Panc1 (cell line): ENCODE data around the gene HSPBAP1.

Experiments
- POLR2AphosphoS5 ChIP-seq: IDR thresholded peaks from 2 replicates; pipeline ENCODE4 v1.6.1; 2012; ENCODE audit warnings: mild to moderate bottlenecking, low read depth, low read length, moderate library complexity
- SIN3A ChIP-seq: IDR thresholded peaks from 2 replicates; pipeline ENCODE4 v1.6.1; 2012; ENCODE audit warnings: low read depth, mild to moderate bottlenecking, low read length, moderate library complexity, borderline replicate concordance; ENCODE audit not compliant: insufficient read depth
- TCF7L2 ChIP-seq: IDR thresholded peaks from 2 replicates; pipeline ENCODE4 v1.6.1; 2011; ENCODE audit warnings: mild to moderate bottlenecking, low read depth, low read length, inconsistent platforms
- TF ChIP-seq, protein P1 (sequence below): fragments of 450-650 bp; IDR thresholded peaks from 2 replicates; pipeline ENCODE4 v1.5.1; 2017; ENCODE audit warnings: mild to moderate bottlenecking
- TF ChIP-seq, protein P2 (sequence below), 2 experiments: IDR thresholded peaks; 2 replicates each; pipeline ENCODE4 v1.6.1; 2011 to 2012; ENCODE audit warnings: low read depth in 2 of 2, control low read depth in 1 of 2, low read length in 1 of 2, mild to moderate bottlenecking in 1 of 2, moderate library complexity in 1 of 2; ENCODE audit not compliant: insufficient read depth in 1 of 2

DNA sequence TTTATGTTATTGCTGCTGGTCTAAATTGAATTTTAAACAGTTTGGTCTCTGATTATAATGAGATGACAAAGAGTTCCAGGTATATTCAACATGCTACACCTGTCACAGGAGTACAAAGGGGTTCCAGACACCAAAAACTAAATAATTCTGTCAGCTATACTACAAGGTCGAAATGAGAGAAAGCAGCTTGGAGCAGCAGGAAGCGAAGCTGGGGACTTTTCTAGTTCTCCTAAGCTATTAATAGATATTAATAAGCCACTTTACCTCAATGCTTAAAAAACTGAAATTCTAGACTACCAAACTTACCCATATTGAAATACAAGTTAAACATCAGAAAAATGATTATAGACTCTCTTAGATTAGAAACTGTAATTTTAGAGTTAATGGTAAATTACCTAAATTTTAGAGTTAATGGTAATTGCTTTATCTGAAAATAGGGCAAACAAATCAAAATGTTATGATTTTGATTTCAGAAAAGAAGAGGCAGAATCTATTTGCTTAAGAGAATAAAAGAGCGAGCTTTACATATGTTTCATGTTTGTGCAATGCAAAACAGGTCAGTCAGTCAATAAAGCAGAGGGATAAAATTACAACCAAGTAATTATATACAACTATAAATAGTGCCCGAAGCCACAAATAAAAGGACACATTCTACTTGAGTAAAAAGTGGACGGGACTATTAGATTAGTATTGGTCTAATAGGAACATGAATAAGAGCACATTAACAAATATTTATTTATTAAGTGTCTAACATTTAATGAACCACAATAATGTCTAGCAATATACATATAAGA, 16.8 kb downstream of the HSPBAP1 start:
- TF ChIP-seq, protein P1, sequence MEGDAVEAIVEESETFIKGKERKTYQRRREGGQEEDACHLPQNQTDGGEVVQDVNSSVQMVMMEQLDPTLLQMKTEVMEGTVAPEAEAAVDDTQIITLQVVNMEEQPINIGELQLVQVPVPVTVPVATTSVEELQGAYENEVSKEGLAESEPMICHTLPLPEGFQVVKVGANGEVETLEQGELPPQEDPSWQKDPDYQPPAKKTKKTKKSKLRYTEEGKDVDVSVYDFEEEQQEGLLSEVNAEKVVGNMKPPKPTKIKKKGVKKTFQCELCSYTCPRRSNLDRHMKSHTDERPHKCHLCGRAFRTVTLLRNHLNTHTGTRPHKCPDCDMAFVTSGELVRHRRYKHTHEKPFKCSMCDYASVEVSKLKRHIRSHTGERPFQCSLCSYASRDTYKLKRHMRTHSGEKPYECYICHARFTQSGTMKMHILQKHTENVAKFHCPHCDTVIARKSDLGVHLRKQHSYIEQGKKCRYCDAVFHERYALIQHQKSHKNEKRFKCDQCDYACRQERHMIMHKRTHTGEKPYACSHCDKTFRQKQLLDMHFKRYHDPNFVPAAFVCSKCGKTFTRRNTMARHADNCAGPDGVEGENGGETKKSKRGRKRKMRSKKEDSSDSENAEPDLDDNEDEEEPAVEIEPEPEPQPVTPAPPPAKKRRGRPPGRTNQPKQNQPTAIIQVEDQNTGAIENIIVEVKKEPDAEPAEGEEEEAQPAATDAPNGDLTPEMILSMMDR, result no peak
- TF ChIP-seq TCF7L2 (no peak), POLR2AphosphoS5 (no peak), SIN3A (no peak)
- TF ChIP-seq, protein P2, sequence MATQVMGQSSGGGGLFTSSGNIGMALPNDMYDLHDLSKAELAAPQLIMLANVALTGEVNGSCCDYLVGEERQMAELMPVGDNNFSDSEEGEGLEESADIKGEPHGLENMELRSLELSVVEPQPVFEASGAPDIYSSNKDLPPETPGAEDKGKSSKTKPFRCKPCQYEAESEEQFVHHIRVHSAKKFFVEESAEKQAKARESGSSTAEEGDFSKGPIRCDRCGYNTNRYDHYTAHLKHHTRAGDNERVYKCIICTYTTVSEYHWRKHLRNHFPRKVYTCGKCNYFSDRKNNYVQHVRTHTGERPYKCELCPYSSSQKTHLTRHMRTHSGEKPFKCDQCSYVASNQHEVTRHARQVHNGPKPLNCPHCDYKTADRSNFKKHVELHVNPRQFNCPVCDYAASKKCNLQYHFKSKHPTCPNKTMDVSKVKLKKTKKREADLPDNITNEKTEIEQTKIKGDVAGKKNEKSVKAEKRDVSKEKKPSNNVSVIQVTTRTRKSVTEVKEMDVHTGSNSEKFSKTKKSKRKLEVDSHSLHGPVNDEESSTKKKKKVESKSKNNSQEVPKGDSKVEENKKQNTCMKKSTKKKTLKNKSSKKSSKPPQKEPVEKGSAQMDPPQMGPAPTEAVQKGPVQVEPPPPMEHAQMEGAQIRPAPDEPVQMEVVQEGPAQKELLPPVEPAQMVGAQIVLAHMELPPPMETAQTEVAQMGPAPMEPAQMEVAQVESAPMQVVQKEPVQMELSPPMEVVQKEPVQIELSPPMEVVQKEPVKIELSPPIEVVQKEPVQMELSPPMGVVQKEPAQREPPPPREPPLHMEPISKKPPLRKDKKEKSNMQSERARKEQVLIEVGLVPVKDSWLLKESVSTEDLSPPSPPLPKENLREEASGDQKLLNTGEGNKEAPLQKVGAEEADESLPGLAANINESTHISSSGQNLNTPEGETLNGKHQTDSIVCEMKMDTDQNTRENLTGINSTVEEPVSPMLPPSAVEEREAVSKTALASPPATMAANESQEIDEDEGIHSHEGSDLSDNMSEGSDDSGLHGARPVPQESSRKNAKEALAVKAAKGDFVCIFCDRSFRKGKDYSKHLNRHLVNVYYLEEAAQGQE (IDR thresholded peaks at IDR 0.05; ENCODE audit: insufficient read depth in 1 of 2, low read depth in 2 of 2, low read length in 1 of 2), result no peak
